HG02623 (cell line): Measurements from ENCODE around the gene WDR75.
"Not testable (repeated sequence)": the region's sequence is repeated elsewhere in the genome, so short reads cannot be mapped to it uniquely, and the experiment has no call there.

ENCODE experiments used
- ATAC-seq: cut with Tn5 transposase; IDR thresholded peaks from one replicate; pipeline ENCODE4 v1.9.1; 2021; ENCODE audit warnings: moderate library complexity; ENCODE audit not compliant: unreplicated experiment

The WDR75 gene

DNA sequence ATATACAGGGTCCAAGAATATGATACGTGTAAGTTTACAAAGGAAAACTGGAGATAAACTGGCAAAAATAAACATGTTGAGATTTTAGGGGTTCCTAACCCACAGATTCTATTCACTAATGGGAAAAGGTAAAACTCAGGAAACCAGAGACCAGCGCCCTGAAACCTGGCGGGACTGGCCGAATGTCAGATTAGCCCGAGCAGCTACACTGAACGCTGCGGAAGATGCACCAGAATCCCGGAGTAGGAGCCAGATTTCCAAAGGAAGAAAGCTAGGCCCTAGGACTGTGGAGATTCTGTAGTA is 679 bp upstream of the WDR75 start:
- peak; percentile 19 for ATAC-seq

DNA sequence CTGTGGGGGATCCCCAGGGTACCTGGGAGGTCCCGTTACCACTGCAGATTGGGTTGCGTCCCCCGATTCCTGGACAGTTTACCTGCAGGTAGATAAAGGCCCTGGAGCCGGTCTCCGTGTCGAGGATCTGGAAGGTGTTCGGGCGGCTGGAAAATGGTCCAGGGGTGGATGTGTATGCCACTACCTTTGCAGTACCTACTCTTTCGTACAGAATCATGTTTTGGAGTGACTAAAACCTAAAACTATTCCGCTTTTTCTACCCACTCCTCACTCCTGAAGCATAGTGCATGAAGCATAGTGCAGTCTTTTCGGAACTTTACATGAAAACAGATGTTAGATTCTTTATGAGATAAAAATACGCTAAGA is 418 bp downstream of the WDR75 start:
- no peak for ATAC-seq

DNA sequence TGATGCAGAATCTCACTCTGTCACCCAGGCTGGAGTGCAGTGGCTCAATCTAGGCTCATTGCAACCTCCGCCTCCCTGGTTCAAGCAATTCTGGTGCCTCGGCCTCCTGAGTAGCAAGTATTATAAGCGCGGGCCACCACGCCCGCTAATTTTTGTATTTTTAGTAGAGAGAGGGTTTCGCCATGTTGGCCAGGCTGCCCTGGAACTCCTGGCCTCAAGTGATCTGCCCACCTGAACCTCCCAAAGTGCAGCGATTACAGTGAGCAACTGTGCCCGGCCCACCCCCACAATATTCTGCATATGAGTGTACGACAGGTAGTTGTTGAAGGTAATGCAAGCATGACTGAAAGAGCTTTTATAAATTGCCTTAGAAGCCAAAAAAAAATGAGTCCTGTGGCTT is 1.2 kb downstream of the WDR75 start:
- ATAC-seq: no peak

DNA sequence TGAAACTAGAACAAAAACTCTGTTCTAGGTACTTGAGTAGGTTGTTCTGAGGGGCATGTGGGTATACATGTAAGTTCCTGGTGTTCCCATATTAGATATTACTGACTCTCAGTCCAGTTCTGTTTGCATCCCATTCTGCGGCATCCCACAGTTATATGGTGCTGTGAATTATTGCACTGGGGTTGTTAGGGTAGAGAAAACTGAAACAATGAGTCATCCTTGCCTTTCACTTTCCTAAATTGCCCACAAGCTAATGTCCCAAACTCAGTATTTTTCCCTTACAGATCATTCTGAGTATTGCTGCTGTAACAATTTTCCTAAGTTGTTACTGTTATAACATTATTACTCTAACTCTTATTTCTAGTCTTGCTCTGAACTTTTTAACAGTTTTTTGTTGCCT is 3.0 kb downstream of the WDR75 start:
- ATAC-seq: peak; percentile 24

DNA sequence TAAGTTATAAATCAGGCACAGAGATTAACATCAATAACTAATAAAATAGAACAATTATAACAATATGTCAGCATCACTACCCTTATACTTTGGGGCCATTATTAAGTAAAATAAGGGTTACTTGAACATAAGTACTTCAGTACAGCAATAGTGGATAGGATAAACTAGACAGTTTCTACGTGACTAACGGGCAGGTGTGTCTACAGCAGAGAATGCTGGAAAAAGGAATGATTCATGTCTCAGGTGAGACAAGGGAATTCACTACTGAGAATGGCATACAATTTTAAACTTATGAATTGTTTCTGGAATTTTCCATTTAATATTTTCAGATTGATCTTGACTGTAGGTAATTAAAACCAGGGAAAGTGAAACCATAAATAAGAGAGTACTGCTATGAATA is 5.5 kb downstream of the WDR75 start:
- no peak for ATAC-seq

DNA sequence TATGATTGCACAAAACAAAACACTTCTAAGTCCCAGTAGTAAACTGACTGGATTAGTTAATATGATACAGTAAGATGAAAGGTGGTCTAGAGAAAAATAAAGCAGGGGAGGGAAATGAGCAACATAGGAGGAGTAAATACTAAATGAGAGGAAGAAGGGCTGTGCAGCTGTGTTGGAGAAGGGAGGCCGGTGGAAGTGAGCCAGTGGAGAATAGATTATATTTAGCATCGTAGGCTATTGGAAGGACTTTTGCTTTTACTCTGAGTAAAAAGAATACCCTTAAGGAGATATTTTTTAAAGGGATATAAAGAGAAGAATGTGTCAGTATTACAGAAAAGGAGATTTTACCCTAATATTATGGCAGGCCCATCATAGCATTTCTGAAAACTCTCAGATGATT is 12.7 kb downstream of the WDR75 start:
- no peak for ATAC-seq

DNA sequence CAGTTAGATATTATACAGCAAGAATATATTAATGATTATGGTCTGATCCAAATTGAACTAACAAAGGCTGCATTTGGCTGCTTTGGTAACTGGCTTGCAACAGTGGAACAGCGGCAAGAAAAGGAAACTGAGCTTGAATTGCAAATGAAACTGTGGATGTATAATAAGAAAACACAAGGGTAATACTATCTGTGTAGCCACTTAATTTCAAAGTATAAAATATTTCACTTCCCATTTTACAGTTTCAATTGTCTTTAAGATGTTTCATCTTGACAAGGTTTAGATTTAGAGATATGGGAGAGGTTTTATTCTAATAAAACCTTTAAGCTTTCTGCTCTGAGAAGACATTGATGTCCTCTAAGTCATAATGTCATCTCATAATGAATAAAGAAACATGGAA is 23.8 kb downstream of the WDR75 start:
- ATAC-seq: peak; percentile 42

DNA sequence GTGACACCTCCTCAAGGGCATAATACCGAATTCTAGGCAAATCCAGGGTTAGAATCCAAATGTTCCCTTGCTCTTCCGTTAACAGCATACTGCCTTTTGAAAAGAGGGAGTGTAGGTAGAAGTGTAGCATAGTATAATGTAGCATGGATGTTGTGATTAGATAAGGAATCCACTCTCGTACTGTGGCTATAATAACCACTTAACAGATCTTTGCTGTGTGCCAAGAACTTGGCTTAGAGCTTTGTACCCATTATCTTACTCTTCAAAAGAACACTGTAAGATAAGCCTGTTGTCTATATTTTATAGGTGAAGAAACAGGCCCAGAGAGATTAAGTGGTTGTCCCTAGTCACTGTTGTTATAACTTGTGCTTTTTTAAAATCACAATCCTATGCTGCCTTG is 24.2 kb downstream of the WDR75 start:
- ATAC-seq: no peak

DNA sequence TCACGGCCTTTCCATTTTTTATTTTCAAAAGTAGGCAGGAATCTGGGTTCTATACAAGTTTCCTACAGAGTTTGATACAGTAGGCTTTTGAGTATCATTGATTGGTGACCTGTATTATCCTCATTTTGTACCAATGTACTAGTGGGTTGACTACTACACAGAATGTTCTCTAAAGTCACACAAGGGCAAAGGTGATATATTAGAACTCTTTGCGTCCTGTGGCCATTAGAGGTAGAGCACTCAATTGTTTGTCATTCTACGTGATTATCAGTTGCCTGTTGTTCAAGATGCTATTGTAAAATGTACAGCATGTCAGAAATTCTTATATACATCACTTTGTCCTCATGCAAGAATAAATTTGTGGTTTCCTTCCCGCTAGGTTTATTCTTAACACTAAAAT is 24.8 kb downstream of the WDR75 start:
- no peak for ATAC-seq

DNA sequence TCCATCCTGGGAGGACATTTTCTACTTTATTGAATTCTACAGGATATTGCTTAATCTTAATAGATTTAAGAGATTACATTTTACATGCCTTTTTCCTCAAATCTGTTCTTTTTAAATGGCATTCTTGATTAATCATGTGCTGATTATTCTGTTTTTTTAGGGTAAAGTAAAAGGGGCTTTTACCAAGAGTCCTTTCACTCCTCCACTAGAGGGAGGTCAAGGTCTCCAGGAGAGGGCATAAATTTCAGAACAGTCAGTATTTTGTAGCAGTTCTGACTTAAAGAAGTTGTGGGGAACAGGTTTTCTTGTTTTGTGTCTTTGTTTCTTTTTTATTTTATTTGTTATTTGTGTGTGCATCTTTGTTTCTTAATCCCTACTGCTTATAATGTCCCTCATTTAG is 25.4 kb downstream of the WDR75 start:
- ATAC-seq: no peak

DNA sequence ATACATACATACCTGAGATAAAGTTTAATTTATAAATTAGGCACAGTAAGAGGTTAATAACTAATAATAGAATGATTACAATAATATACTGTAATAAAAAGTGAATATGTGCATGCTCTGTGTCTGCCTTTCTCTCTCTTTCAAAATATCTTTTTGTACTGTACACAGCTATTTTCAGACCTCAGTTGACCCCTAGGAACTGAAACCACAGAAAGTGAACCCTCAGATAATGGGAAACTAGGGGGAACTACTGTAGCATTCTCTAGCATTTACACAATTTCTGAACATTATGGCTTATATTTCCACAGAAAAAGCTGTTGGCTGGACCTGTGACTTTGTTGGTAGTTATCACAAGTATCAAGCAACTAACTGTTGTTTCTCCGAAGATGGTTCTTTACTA is 25.9 kb downstream of the WDR75 start:
- no peak for ATAC-seq

DNA sequence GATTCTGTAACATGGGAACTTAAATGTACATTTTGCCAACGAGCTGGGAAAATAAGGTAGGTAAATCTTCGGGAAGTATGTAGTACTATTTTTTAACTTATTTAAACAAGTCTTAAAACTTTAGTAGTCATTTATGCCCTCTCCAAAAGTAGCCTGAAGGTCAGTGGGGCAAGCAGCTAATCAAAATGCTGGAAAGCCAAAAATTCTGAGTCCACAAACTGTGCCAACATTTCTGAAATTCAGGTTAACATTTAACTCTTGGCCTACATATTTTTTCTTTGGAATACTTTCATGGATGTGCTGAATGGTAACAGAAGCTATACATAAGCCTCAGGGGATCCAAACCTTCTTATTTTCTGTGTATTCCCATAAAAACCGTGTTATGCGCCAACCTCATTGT is 26.3 kb downstream of the WDR75 start:
- ATAC-seq: no peak

DNA sequence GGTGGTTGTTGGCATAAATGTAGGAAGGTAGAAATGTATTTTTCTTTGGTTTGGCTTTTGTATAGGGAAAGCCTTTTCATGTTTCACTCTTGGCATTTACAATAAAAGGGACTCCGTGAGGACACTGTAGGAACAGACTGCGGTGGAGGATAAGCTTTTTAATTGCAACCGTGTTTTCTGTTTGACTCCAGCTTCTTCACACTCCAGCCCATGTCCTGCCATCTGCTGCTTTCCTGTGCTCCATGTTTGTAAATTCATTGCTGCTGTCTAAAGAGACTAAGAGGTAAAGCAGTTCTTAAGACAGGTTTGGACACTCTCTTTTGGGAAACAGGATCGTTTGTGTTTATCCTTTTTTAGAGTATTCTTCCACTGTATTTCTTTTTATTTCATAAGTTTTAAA is 33.3 kb downstream of the WDR75 start:
- ATAC-seq: no peak

DNA sequence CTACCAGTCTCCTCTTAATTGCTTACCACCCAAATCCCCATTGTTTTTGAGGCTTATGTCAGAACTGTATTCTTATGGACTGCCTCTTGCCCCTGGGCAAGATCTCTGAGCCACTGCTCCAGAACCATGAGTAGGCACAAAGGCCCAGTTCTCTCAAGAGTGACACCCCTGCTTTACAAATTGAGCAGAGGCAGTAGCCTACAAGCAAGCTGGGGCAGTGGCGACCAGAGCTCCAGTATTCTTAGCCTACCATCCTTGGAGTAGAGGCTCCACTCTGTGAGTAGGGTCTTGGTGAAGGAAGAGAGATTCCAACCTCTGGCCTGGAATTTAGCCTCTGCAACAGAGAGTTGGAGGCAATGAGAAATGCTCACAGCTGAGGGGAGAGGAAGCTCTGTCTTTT is 36.5 kb downstream of the WDR75 start:
- ATAC-seq: no peak

DNA sequence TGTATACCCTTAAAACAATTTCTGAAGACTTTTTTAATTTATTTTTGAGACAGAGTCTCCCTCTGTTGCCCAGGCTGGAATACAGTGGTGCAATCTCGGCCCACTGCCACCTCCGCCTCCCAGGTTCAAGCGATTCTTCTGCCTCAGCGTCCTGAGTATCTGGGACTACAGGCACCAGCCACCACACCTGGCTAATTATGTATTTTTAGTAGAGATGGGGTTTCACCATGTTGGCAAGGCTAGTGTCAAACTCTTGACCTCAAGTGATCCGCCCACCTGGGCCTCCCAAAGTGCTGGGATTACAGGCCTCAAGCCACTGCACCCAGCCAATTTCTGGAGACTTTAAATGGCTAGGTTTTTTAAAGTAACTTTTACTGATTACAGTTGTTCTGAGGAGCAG is 37.0 kb downstream of the WDR75 start:
- ATAC-seq: not testable (repeated sequence)

DNA sequence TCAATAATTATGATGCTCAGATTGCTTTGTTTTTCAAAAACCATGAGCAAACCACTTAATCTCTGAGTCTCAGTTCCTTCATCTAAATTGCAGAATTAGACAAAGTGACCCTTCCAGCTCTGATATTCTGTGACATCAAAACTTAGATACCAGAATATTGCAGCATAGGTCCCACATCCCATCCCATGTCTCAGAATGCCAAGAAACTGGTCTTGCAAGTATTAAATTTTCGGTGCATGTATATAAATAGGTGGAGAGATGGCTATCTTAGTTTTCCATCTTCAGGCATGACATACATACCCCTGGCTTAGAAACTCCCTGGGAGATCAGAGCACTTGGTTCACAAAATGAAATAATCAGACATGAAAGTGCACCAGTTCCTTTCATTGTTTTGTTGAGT is 39.8 kb downstream of the WDR75 start:
- ATAC-seq: no peak

DNA sequence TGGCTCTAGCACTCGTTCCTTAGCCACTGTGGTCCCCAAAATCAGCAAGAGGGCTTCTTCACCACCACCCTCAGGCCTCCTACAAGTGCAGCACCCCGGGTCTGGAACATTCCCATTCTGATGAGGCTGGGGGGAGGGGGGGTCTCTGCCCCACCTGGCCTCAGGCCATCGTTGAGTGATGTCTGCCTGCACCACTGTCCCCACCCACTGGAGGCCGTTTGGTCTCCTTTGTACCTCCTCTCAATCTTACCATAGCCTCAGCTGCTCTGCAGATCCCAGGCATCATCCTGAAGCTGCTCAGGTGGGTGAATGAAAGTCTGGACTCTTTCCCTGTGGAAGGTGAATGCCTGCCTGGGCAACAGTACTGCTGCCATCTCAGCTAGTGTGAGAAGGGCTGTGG is 42.3 kb downstream of the WDR75 start:
- ATAC-seq: no peak

DNA sequence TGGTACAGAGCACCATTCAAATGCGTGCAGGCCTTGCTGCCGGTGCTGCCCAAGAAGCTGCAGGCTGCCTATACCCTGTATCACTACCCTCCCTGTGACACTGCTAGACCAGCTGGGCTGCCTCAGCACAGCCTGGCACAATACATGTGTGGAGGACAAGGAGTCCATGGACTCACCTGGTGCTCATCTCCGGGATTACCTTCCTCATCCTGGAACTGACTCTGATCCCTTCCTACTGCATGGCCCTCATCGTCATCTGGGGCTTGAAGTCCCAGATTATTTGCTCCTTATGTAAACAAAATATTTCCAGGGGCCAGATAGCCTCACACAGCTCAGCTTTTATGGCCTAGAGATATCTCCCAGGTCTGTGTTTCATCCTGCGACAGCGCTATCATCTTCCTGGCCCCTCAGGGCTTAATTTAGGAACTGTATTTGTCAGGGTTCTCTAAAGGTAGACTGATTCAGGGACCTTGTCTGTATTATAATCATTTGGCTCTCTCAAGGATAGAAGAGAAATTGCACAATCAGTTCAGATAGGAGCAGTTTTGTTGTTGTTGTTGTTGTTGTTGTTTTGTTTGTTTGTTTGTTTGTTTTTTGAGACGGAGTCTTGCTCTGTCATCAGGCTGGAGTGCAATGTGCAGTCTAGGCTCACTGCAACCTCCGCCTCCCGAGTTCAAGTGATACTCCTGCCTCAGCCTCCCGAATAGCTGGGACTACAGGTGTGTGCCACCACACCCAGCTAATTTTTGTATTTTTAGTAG is 42.9 kb downstream of the WDR75 start:
- no peak for ATAC-seq

DNA sequence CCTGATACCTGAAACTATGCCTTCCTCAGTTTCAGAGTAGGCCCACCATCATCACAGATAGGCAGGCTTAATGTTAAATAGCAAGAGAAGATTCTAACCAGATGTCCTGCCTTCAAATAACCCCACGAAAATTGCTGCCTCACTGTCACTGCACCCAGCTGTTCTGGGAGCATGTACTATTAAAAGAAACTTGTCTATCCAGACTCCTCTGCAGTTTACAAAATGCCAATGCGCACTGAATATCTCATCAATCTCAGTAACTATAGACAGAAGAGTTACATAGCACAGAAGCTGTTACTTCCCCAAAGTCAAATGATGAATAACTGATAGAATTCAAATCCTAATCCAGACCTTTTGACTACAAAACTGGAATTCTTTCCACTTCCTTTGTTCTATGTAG is 43.9 kb downstream of the WDR75 start:
- ATAC-seq: no peak

DNA sequence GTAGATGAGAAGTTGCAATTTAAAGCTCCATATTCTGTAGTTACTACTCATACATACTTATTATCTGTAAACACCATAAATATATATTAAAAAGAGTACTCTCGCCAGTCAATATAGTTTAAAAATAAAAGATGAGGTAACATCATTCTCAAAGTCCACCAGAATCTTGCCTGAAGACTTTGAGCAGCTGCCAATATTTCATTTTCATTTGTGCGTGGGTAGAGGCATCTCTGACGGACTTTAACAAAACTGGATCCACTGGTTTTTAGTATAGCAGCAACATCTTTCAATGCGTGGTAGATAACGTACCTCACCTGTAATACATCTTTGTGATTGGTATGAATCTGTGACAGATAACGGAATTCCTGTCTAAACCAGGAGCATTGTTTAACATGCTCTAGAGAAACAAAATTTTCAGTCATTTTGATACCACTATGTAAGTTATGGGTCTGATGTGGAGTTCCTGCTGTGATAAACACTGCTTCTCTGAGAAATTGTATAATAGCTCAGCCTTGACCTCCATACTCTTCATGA is 45.0 kb downstream of the WDR75 start:
- no peak for ATAC-seq

DNA sequence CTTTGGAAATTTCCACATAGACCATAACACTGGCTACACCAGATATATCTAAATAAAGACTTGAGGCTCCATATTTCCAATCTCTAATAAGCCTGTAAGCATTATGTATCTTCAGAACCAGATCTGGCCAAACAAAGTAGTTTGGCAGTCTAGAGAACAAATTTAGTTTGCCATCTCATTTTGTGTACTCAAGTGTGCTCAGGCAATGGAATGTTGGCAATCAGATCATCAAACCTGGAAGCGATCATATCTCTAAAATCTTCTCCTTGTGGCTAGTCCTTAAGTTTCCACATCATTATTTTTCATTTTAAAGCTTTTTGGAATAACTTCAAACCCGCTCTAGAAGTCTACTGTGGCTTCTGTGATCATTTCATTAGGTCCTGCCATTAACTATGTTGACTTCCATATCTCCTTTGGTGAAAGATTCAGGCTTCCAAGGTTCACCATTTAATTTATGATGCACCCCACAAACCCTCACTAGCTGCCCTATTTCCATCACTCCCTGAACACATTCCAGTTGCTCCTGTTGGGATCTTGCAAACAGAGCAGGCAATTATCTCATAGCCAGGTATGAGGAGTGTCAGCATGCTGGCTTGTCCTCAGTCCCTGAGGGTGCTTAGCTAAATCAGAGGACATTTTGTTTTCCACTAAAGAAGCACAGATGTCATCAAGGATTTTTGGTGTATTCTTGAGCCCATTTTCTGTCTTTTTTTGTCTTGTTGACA is 46.2 kb downstream of the WDR75 start:
- ATAC-seq: no peak

DNA sequence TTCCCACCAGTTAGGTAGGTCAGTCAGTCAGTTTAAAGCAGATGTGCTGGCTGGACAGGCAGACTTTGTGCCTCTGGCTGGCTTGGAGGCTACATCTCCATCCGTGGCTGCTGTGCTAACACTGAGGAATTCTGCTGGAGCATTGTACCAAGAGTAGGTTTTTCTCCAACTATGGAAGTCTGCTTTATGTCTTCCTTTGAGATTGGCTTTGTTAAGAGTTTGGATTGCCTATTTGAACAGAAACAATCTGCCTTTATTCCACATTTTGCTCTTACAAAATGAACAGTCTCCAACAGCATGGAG is 46.7 kb downstream of the WDR75 start:
- no peak for ATAC-seq

DNA sequence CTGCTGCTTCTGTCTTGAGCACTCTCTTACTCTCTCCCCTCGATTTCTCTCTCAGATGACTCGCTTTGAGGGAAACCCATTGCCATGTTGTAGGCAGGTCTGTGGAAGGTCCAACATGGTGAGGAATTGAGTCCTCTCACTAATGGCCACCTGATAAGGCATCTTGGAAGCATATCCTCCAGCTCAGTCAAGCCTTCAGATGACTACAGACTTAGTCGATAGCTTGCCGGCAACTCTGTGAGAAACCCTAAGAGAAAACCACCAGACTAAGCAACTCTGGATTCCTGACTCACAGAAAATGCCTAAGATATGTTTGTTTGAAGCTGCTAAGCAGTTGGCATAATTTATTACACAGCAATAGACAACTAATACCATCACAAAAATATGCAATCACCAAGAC is 51.2 kb downstream of the WDR75 start:
- no peak for ATAC-seq
